CD4-positive, alpha-beta T cell treated with Interleukin-12 subunit alpha and Interleukin-12 subunit beta, for 1 hour (primary cell): ENCODE results near the gene ASAP3.
"Not testable (repeated sequence)": the region's sequence is repeated elsewhere in the genome, so short reads cannot be mapped to it uniquely, and the experiment has no call there.

Source experiments
- DNase-seq: peaks from one replicate; pipeline ENCODE4 v3.0.0-alpha.2; 2020

The ASAP3 gene

DNA sequence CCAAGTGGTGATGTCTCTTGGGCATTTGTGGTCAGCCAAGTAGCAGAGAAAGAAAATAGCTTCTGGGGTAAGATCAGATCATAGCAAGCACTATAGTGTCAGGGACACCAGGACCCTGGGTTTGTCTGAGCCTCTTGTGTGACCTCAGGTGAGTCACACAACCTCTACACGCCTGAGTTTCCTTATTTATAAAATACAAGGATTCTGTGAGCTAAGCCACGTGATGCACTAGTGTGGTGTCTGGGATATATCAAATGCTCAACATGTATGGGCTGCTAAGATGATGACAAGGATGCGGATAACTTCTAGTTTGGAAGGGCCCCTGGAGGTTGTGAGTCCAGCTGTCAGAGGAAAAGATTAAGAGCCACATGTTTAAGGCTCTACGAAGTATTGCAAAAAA, 89.8 kb downstream of the ASAP3 start:
- DNase-seq, result no peak

DNA sequence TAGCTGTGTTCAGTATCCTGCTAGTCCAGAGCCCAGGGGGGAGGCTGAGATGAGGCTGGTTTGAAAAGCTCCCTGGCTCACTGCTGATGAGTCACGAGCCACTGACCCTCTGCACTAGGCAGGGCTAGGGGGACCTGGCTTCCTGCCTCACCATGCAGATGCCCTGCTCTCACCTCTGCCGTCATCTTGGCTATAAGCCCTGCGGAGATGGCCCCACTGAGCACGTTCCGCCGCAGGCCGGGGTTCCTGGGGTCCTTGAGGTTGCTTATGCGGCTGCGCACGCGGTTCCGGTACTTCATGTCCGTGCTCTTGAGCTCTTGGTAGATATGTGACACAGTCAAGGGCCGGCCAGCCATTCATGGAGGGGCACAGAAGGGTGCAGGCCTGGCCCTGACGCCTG, 90.3 kb downstream of the ASAP3 start:
- DNase-seq, result no peak

DNA sequence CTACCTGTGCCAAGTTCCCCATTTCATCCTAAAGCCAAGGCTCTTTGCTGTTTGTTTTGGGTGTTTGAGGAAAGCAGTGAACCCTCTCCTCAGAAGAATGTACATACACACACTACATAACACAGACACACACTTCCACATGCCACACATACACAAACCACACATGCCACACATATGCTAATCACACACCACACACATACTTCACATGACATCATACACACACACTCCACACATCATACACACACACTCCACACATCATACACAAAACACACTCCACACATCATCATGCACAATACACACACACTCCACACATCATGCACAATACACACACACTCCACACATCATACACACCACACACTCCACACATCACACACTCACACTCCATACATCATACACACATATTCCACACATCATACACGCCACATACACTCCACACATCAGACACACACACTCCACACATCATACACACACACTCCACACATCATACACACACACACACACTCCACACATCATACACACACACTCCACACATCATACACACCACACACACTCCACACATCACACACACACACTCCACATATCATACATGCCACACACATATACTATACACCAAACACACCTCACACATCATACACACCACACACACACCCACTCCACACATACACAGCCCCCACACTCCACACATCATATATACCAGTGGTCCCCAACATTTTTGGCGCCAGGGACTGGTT, 91.7 kb downstream of the ASAP3 start:
- DNase-seq, result no peak

DNA sequence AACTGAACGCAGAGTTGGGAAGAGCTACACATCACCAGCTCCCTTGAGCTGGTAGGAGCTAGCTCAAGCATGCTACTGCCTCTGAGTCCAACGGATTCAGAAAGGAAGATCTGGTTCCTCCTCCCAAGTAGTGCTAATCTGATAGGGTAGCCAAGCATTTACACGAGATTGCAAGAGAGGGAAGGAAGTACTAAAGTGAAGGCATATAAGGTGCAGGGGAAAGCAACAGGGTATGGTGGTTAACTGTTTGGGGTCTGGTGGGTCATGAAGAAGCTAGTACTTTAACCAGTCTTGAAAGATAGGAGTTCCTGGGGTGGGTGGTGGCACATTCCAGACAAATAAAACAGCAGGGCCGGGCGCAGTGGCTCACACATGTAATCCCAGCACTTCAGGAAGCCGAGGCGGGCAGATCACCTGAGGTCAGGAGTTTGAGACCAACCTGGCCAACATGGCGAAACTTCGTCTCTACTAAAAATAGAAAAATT, 94.1 kb downstream of the ASAP3 start:
- DNase-seq, result no peak

DNA sequence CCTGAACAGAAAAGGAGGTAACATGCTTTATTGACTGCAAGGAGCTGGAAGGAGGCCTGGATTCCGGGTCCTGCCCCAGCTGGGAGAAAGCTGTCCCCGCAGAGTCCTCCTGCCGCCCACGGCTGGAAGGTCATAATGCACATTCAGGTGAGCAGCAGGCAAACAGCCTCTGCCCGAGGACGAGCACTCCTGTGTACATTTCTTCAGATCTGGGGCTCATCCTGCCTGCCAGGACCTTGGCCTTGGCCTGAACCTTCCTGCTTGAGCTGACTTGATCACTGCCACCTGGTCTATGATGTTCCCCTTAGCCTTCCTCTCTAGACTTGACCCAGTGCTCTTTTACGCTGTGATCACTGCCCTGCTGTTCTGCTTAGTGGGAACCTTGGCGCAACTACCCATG, 96.5 kb downstream of the ASAP3 start:
- DNase-seq, result no peak

DNA sequence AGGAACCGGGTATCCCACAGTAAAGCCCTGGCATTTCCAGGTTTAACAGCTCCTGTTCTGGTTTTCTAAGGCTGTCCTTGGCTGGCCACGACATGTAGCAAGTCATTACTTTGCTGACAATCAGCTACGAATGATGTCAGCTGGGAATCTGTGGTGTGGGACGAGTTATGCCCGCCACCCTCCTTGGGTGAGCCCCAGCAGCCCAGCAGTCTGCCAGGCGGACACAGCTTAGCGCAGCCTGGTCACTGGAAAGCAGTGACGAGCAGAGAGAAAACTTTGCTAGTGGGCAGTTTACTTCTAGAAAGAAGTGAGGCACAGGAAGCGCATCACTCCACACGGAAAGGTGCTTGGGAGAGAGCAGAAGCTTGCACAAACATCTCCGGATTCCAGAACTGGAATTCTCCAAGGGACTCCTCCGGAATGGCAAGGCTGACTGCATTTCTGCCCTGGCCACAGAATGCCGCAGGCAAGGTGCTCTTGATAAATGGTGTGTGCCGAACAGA, 98.8 kb downstream of the ASAP3 start:
- no peak for DNase-seq

DNA sequence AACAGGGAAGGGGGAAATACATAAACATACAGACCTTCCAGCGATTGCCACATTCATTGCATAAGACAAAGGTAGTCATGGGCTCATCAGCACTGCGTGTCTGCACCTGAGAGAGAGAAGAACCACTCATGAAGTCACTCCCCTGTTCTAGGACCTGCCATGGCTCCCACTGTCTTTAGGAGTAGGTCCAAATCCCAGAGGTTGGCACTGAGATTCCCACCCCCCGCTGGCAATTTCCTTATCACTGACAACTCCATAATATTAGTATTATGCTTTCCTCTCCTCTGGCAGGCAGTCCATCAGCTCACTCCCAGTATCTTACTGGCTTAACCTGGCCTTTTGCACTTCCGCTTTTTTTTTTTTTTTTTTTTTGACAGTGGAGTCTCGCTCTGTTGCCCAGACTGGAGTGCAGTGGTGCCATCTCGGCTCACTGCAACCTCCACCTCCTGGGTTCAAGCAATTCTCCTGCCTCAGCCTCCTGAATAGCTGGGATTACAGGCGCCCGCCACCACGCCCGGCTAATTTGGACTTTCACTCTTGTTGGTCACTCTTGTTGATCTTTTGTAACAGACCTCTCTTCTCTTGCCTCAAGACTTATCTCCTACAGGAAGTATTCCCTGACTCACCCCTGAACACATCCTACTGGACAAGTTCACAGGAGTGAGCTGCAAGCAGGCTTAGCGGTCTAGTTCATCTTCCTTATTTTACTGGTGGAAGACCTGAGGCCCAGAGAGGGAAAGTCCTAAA, 99.5 kb downstream of the ASAP3 start:
- no peak for DNase-seq

DNA sequence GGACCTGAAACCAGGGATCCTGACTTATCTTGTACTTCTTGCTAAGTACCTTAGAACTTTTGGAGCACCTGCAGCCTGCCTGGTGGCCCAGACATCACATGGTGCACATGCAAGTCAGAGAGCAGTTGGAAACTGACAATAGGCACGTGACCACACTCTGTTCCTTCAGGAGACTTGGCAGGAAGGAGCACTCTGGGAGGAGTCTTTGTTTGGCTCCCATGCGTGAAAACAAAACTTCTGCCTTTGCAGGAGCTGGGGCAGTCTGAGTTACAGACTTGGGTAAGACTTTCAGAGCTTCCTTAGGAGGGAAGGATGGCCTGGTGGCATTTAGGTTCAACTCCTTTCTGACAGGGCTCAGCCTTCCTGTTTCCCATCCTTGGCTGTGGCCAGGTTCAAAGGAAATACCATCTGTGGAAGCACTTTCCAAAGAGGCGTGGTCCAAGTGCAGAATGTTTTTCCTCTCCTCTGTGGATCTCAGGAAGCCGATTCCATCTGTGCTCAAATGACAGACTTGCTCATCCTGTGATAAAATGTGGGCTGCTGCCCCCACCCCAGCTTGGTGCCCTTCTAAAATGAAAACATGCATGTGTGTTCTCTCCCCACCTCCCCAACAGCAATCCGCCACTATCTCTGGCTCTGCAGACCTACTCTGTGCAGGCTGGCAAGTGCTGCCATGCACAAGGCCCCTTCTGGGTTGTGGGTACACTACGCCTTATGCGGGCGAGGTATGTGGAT, 100.2 kb downstream of the ASAP3 start:
- DNase-seq, result no peak

DNA sequence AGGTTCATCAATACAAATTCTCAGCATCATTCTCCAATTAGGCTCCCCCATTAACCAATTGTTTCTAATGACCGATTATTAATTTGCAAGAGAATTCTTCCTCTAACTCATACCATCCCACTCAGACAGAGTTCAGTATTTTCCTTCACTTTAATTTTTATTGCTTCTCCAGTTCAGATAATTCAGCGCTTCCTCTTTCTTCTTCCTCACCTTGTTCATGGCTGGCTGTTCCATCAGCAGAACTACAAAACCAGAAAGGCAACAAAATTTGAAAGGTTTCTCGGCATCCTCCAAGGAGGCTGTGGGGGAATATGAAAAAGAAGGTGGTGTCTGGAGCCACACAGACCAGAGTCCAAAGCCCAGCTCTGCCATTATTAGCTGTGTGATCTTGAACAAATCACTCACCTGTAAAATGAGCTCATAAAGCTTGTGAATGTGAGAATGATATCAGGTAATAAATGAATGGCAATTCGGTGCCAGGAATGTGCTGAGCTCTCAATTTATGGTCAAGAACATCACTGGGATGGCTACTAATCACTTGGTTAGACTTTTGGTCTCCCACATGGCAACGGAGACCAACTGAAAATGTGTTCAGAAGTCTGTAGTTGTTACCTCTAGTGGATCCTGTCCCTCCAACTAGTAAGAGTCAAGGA, 102.6 kb downstream of the ASAP3 start:
- DNase-seq, result no peak

DNA sequence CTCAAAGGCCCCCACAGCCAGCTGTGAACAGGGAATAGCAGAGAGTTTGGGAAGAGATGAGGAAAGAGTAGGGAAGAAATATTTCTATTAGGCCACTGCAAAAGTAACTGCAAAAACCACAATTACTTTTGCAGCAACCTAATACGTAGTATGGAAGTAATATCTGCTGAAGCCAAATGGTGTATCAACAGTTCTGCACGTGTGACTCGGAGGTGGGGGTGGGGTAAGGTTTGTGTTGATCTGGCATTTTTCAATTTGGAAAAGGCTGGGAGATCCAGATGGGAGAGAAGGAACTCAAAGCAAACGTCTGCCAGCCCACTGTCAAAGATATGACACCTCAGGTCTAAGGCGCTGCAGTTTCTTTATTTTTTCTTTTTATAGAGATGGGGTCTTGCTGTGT, 103.3 kb downstream of the ASAP3 start:
- no peak for DNase-seq

DNA sequence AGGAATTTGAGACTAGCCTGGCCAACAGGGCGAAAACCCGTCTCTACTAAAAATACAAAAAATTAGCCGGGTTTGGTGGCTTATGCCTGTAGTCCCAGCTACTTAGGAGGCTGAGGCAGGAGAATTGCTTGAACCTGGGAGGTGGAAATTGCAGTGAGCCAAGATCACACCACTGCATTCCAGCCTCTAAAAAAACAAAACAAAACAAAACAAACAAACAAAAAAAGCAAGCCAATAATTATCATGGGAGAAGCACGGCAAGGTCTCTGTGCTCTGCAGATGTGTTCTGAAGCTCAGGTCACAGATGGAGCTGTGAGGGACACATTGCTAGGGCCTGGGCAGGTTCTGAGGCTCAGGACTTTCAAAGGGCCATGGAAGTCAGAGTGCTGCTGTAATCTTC, 103.7 kb downstream of the ASAP3 start:
- DNase-seq, result not testable (repeated sequence)
